Ovary (tissue), 9 donors: Measurements from ENCODE around the gene B4GALNT4. TPM values are rescaled to one million over a fixed set of nuclear protein-coding genes. Genes with fewer than 3 reads are reported as not detected.

ENCODE experiments used
- DNase-seq, 5 donors: peaks; one replicate each; pipeline ENCODE4 v3.0.0-alpha.2; 2019 to 2020
- H3K27ac ChIP-seq, 2 donors: fragments of 200-600 bp; one replicate each; pipeline versions ENCODE4 v1.5.1 to v1.8.0; 2019 to 2022
- H3K27me3 ChIP-seq: fragments of 200-600 bp; one replicate; pipeline ENCODE4 v1.8.0; 2022
- H3K36me3 ChIP-seq: fragments of 200-600 bp; sonication (generic); one replicate; pipeline ENCODE4 v1.5.1; 2019
- H3K4me1 ChIP-seq: one replicate; pipeline ENCODE4 v1.8.1; 2013; ENCODE audit warnings: mild to moderate bottlenecking, moderate library complexity; ENCODE audit not compliant: insufficient read depth
- H3K4me3 ChIP-seq: fragments of 200-600 bp; sonication (generic); one replicate; pipeline ENCODE4 v1.5.1; 2017
- H3K9me3 ChIP-seq, 2 donors: fragments of 200-600 bp in 1 of 2; sonication (generic) in 1 of 2; one replicate each; pipeline versions ENCODE4 v1.5.1 to v1.8.1; 2013 to 2019; ENCODE audit warnings: mild to moderate bottlenecking in 1 of 2, moderate library complexity in 1 of 2
- CTCF ChIP-seq, 3 donors: fragments of 450-650 bp in 2 of 3; fragments of 200-600 bp in 1 of 3; IDR thresholded peaks; one replicate each; pipeline versions ENCODE4 v1.5.1 to v1.8.0; 2016 to 2022; ENCODE audit warnings: antibody characterized with exemption in 3 of 3, mild to moderate bottlenecking in 1 of 3
- EP300 ChIP-seq: sonication (generic); formaldehyde crosslinking; IDR thresholded peaks from one replicate; pipeline ENCODE4 v1.6.1; 2017; ENCODE audit warnings: antibody characterized with exemption
- POLR2A ChIP-seq: fragments of 450-650 bp; IDR thresholded peaks from one replicate; pipeline ENCODE4 v1.6.1; 2017; ENCODE audit warnings: antibody characterized with exemption, mild to moderate bottlenecking, moderate library complexity
- WGBS, 3 donors: extraction: QIAGEN DNeasy Blood & Tissue Kit in 1 of 3; methylation state at CpG; one replicate each; pipeline versions ENCODE4 v1.1.5 to v1.1.7; 2013 to 2017; 5-methylcytosine and 5-hydroxymethylcytosine counted together
- intact Hi-C, 4 donors: fragments of 100-400 bp; cut with DNase I; formaldehyde crosslinking; loops; one replicate each; pipeline versions ENCODE4 v1.11.0 to v1.15.1; 2022 to 2023
- polyA plus RNA-seq, 2 donors: library from polyadenylated mRNA; stranded (reverse); fragments of 200-250 nt in 1 of 2; fragments of 350-450 nt in 1 of 2; fragmentation: Illumina TruSeq in 1 of 2; extraction: RNeasy Lipid Tissue Mini Kit (QIAGEN cat#74804) in 1 of 2; gene quantifications; one replicate each; pipeline ENCODE4 v1.2.3, GENCODE V29; 2013 to 2014
- total RNA-seq, 7 donors: library from RNA; depleted of rRNA in 2 of 7; stranded (reverse); fragments of >200 nt in 2 of 7; fragmentation: NEBNext Ultra II Directional in 3 of 7; extraction: Animal tissue kit (Norgen Biotek cat#: 25700) in 3 of 7; gene quantifications; one replicate each; pipeline versions ENCODE4 v1.1.0 to v1.2.4, GENCODE V29; 2016 to 2023
- donor health status: DM: no; HTN: no; CAD: no; lungs with moderate emphysema.
- donor health status: DM: no; HTN: no; CAD: no.
- donor health status: Bipolar disorder and iron deficiency.
- donor health status: DM: yes; HTN: yes; CAD: no.
- donor health status: DM: no; HTN: no; CAD: no.
- donor health status: DM: yes; HTN: yes; CAD: no.

The B4GALNT4 gene
- total and polyA plus RNA-seq, 9 donors = 1.3 to 90.3 (median 52.5) TPM

GRCh38 chr11:390175-390574, 20.9 kb downstream of the B4GALNT4 start:
- no peak for DNase-seq
- intact Hi-C loops = no loop called here
- Histone ChIP-seq H3K9me3 (peaks cover 0 to 5% of the 10 kb centered on the region in 2 donors), H3K27me3 (no peaks in the 10 kb centered on the region), H3K36me3 (no peaks in the 10 kb centered on the region), H3K27ac (no peak overlapping the region), H3K4me3 (no peak overlapping the region), H3K4me1 (no peaks in the 10 kb centered on the region)
- TF ChIP-seq POLR2A (no peak), CTCF (IDR thresholded peaks at IDR 0.05) (no peak), EP300 (no peak)
- WGBS, 3 donors = 64 to 78% (median 67%) methylated on average over 8 to 9 of the region's 11 CpGs

- no peak overlapping the region for H3K4me3 ChIP-seq
- H3K9me3 ChIP-seq = peaks cover 0 to 5% of the 10 kb centered on the region in 2 donors
- DNase-seq = no peak
- intact Hi-C loops = no loop called here
- no peak for TF ChIP-seq CTCF (IDR thresholded peaks at IDR 0.05)
- no peak for TF ChIP-seq EP300
- no peak for TF ChIP-seq POLR2A
- H3K4me1 ChIP-seq = no peaks in the 10 kb centered on the region
- no peaks in the 10 kb centered on the region for H3K36me3 ChIP-seq
- WGBS, 3 donors = 66 to 75% (median 67%) methylated on average over 38 of the region's 38 CpGs
- no peak overlapping the region for H3K27ac ChIP-seq
- no peaks in the 10 kb centered on the region for H3K27me3 ChIP-seq
Measured at GRCh38 chr11:391117-392017, 22.1 kb downstream of the B4GALNT4 start.

DNA sequence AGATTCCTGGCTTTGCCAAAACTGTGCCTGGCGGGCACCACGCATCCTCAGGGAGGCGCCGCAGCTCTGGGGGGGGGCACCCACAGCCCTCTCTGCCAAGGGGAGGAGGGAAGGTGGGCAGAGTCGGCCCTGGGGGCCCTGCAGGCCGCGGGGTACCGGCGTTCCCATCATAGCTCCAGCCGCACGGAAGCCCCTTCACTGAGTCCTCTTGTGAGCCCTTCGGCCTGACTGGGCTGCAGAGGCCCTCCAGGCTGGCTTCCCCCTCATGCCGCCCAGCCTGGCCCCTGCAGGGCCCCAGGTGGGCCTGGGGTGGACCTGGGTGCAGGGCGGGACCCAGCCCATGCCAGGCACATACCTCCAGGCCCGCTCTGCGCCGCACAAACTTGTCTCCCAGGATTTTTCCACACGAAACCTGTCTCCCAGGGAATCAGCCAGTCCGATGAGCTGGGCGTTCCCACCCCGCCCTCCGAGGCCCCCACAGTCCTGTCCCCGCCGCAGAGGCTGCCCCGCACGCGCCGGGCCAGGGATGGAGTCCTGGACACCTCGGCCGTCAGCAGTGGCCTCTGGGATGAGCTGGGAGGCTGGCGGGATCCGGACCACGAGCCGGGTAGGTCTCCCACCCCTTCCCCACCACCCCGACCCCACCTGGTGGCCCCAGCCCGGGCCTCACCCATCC, 22.9 kb downstream of the B4GALNT4 start:
- WGBS, 3 donors = 84 to 88% (median 85%) methylated on average over 35 to 36 of the region's 36 CpGs
- no peaks in the 10 kb centered on the region for H3K36me3 ChIP-seq
- TF ChIP-seq EP300 (no peak), CTCF (IDR thresholded peaks at IDR 0.05) (no peak), POLR2A (no peak)
- DNase-seq = no peak
- H3K4me1 ChIP-seq = no peaks in the 10 kb centered on the region
- intact Hi-C loops = no loop called here
- H3K4me3 ChIP-seq = no peak overlapping the region
- H3K9me3 ChIP-seq = no peaks in the 10 kb centered on the region
- H3K27me3 ChIP-seq = no peaks in the 10 kb centered on the region
- H3K27ac ChIP-seq = no peak overlapping the region

- no peaks in the 10 kb centered on the region for H3K4me1 ChIP-seq
- 76 to 85% (median 79%) methylated on average over 12 to 17 of the region's 17 CpGs for WGBS, 3 donors
- no peak for DNase-seq
- no peaks in the 10 kb centered on the region for H3K36me3 ChIP-seq
- TF ChIP-seq CTCF (IDR thresholded peaks at IDR 0.05) = no peak
- TF ChIP-seq POLR2A = no peak
- TF ChIP-seq EP300 = no peak
- H3K27ac ChIP-seq = no peak overlapping the region
- no peak overlapping the region for H3K4me3 ChIP-seq
- intact Hi-C loops = no loop called here
- H3K9me3 ChIP-seq = no peaks in the 10 kb centered on the region
- no peaks in the 10 kb centered on the region for H3K27me3 ChIP-seq
Measured at GRCh38 chr11:393219-394033, 24.1 kb downstream of the B4GALNT4 start.
